ENCODE measurements around the gene GSTT2B.
"Not testable (repeated sequence)": the region's sequence is repeated elsewhere in the genome, so short reads cannot be mapped to it uniquely, and the experiment has no call there.

The GSTT2B gene

DNA sequence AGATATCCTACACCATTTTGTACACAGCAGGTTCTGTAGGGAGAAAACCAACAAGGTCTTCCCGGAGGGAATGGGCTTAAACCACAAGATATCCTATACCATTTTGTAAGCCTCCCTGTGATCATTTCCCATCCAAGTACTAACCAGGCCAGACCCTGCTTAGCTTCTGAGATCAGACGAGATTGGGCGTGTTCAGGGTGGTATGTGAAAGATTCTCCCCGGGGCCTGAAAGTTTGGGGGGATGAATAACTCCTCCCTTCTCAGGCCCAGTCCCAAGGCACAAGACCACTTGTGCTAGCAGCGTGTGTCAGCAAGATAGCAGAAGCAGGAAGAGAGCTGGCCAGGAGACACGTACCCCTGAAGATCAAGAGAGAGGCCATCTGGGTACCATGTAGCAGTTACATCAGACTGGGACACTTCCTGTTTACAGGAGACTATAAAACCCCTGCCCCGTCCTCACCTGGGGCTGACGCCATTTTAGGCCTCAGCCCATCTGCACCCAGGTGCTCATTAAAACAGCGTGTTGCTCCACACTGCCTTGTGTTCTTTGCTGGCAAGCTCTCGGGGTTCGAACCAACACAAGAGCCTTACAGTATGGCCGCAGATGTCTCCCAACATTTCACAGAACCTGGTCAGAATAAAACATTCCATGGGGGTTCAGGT lies 49.5 kb downstream of the GSTT2B start:
- DNase-seq (ENCODE audit: insufficient read length) (no peak), FAIRE-seq (no peak)

DNA sequence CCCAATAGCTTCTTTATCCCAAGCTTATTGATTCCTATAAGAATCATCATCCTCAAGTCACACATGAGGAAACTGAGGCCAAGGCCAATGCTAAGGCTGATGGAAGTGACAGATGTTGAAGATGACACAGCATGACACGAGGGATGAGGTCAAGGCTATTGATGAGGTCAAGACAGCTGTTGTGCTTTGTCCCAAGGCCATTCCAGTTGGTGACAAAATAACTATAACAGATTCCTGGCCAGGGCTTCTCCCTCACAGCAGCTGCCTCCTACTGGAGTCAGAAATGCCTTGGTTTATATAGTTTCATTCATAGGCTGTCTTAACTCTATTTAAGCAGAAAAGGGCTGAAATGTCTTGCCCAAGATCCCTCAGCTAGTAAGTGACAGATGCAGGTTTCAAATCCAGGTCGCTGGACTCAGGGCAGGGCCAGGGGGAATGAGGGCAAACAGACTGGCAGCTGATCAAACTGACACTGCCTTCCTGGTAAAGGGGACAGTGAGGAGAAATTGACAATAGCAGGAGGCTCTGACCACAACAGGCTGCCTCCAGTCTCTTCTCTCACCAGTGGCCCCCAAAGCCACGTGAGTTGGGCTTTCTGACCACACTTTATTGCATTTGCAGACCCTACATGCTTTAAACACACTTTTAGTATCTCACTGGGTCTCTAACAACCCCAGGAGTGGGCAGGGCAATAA lies 50.4 kb downstream of the GSTT2B start:
- TF ChIP-seq TAF1 (IDR thresholded peaks at IDR 0.05; ENCODE audit: borderline replicate concordance, low read depth, low read length) (no peak), POLR2A (IDR thresholded peaks at IDR 0.05; ENCODE audit: low read depth, low read length) (no peak), POLR2AphosphoS5 (IDR thresholded peaks at IDR 0.05; ENCODE audit: low read depth, low read length) (no peak)
- DNase-seq (ENCODE audit: insufficient read length) = no peak
- no peak for FAIRE-seq

More for the DNA sequence above, 49.5 kb downstream of the GSTT2B start:
- TF ChIP-seq TAF1 (IDR thresholded peaks at IDR 0.05; ENCODE audit: borderline replicate concordance, low read depth, low read length) (no peak), POLR2A (IDR thresholded peaks at IDR 0.05; ENCODE audit: low read depth, low read length) (no peak), POLR2AphosphoS5 (IDR thresholded peaks at IDR 0.05; ENCODE audit: low read depth, low read length) (no peak)

DNA sequence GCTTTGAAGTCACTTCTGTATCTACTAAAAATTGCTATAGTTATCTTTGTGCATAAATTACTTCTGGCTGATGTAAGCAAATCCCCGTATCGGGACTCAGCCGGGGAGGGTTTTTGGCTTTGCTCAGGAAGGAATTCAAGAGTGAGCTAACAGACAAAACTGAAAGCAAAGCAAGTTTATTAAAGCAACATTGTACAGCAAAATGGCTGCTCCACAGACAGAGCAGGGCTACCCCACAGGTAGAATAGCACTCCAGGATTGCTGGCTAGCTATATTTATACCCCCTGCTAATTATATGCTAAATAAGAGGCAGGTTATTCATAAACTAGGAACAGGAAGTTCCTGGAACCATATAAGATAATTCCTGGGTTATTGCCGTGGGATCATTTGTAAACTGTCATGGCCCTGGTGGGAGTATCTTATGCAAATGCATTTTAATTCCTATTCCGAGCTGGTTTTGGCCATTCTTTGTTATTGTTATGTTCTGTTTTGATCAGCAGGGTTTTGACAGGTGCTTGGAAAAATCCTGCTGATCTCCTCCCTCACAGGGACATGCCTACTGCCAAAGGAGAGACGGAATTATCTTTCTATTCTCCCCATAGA lies 51.6 kb downstream of the GSTT2B start:
- FAIRE-seq (no peak), DNase-seq (ENCODE audit: insufficient read length) (no peak)
- TF ChIP-seq POLR2A (IDR thresholded peaks at IDR 0.05; ENCODE audit: low read depth, low read length) (no peak), POLR2AphosphoS5 (IDR thresholded peaks at IDR 0.05; ENCODE audit: low read depth, low read length) (no peak), TAF1 (IDR thresholded peaks at IDR 0.05; ENCODE audit: borderline replicate concordance, low read depth, low read length) (no peak)

DNA sequence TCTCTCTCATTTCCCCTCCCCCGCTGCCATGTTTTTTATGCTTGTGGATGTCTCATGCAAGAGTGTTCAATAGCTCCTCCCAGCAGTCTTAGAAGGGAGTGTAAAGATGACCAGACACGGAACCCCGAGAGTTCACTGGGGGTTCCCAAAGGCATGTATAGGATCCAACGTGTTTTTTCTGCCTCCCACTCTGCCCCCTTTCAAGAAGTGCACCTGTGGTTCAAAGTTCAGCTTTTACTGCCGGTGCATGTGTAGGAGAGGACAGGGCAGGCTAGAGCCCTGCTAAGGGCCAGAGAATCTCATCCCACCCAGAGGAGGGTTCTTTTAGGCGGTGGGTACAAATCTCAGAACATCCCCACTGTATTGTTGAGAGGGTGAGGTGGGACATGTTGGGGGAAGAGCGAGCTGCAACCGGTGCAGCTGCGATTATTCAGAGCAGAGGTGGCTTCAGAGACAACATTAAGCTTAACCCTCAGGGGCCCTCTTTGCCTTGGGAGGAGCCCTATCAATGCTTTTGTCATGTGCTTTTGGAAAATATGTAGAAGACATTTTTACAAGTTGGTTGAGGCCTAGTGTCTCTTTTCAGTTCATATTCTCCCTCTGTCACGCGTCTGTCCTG lies 52.3 kb downstream of the GSTT2B start:
- TF ChIP-seq POLR2A (IDR thresholded peaks at IDR 0.05; ENCODE audit: low read depth, low read length) (no peak), POLR2AphosphoS5 (IDR thresholded peaks at IDR 0.05; ENCODE audit: low read depth, low read length) (no peak), TAF1 (IDR thresholded peaks at IDR 0.05; ENCODE audit: borderline replicate concordance, low read depth, low read length) (no peak)
- no peak for DNase-seq (ENCODE audit: insufficient read length)
- FAIRE-seq = no peak

DNA sequence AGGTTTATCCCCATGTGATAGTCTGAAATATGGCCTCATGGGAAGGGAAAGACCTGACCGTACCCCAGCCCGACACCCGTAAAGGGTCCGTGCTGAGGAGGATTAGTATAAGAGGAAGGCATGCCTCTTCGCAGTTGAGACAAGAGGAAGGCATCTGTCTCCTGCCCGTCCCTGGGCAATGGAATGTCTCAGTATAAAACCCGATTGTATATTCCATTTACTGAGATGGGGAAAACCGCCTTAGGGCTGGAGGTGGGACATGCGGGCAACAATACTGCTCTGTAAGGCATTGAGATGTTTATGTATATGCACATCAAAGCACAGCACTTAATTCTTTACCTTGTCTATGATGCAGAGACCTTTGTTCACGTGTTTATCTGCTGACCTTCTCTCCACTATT lies 53.6 kb downstream of the GSTT2B start:
- not testable (repeated sequence) for DNase-seq (ENCODE audit: insufficient read length); FAIRE-seq
